ENCODE measurements around the gene ZHX3. TPM values are rescaled to one million over a fixed set of nuclear protein-coding genes. Genes with fewer than 3 reads are reported as not detected.

Gene ZHX3
- total and polyA plus RNA-seq, 8 donors, result 6.6 to 59.3 (median 18.7) TPM

GRCh38 chr20:41221614-41222218 lies 95.8 kb downstream of the ZHX3 start:
- 90 to 98% (median 94%) methylated on average over 5 of the region's 5 CpGs for WGBS, 5 donors
- Histone ChIP-seq H3K9me3 (no peaks in the 10 kb centered on the region), H3K27me3 (no peaks in the 10 kb centered on the region), H3K36me3 (no peaks in the 10 kb centered on the region), H3K4me3 (no peak overlapping the region), H3K4me1 (peaks cover 3 to 31% (median 15%) of the 10 kb centered on the region in 4 donors), H3K27ac (peak overlapping the region in 4 of 5 donors; percentile 44 to 77 (median 62))
- TF ChIP-seq EP300 (IDR thresholded peaks at IDR 0.05), result no peak
- no peak for TF ChIP-seq POLR2AphosphoS5 (IDR thresholded peaks at IDR 0.05)
- DNase-seq, result no peak
- intact Hi-C loops (cut with DNase I; ENCODE audit: low total_unique reads), result loop anchor here (10.0 kb wide), 1 partner anchor 47 kb away; no protein-coding TSS in a partner anchor

GRCh38 chr20:41219824-41220223 lies 97.7 kb downstream of the ZHX3 start:
- no peak for DNase-seq
- no peaks in the 10 kb centered on the region for H3K36me3 ChIP-seq
- H3K27me3 ChIP-seq, result no peaks in the 10 kb centered on the region
- H3K9me3 ChIP-seq, result no peaks in the 10 kb centered on the region
- peaks cover 3 to 31% (median 15%) of the 10 kb centered on the region in 4 donors for H3K4me1 ChIP-seq
- no peak overlapping the region for H3K27ac ChIP-seq
- WGBS, 5 donors, result 91 to 96% (median 92%) methylated on average over 2 of the region's 2 CpGs
- no peak for TF ChIP-seq POLR2AphosphoS5 (IDR thresholded peaks at IDR 0.05)
- TF ChIP-seq POLR2A (IDR thresholded peaks at IDR 0.05), result no peak
- TF ChIP-seq, protein P1, sequence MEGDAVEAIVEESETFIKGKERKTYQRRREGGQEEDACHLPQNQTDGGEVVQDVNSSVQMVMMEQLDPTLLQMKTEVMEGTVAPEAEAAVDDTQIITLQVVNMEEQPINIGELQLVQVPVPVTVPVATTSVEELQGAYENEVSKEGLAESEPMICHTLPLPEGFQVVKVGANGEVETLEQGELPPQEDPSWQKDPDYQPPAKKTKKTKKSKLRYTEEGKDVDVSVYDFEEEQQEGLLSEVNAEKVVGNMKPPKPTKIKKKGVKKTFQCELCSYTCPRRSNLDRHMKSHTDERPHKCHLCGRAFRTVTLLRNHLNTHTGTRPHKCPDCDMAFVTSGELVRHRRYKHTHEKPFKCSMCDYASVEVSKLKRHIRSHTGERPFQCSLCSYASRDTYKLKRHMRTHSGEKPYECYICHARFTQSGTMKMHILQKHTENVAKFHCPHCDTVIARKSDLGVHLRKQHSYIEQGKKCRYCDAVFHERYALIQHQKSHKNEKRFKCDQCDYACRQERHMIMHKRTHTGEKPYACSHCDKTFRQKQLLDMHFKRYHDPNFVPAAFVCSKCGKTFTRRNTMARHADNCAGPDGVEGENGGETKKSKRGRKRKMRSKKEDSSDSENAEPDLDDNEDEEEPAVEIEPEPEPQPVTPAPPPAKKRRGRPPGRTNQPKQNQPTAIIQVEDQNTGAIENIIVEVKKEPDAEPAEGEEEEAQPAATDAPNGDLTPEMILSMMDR (IDR thresholded peaks at IDR 0.05), result no peak
- no peak for TF ChIP-seq EP300 (IDR thresholded peaks at IDR 0.05)
- H3K4me3 ChIP-seq, result no peak overlapping the region
- intact Hi-C loops (cut with DNase I; ENCODE audit: low total_unique reads), result loop anchor here (10.0 kb wide), 1 partner anchor 45 kb away; no protein-coding TSS in a partner anchor

DNA sequence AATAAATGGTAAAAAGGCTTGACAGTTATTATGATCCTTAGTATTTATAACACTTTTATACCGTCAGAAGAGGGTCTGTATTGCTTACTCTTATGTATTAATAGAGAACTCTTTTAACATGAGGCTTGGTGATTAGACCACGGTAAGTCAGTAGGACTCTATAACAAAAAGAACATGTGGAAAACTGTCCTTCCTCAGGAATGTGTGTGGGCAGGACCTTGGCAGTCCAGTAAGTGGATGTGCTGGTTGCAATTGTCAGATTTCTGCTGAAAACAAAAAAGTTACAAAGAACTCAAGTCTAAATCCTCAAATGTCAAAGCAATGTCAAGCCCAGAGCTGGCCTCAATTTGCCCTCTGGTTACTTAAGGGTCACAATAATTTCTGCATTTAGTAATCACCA lies 99.1 kb downstream of the ZHX3 start:
- intact Hi-C loops (cut with DNase I; ENCODE audit: low total_unique reads), result no loop called here
- 76 to 89% (median 86%) methylated on average over 2 of the region's 2 CpGs for WGBS, 5 donors
- no peaks in the 10 kb centered on the region for H3K9me3 ChIP-seq
- no peaks in the 10 kb centered on the region for H3K27me3 ChIP-seq
- no peaks in the 10 kb centered on the region for H3K36me3 ChIP-seq
- H3K4me3 ChIP-seq, result no peak overlapping the region
- no peak for DNase-seq
- H3K4me1 ChIP-seq, result peaks cover 3 to 31% (median 19%) of the 10 kb centered on the region in 4 donors
- H3K27ac ChIP-seq, result no peak overlapping the region
- TF ChIP-seq EP300 (IDR thresholded peaks at IDR 0.05), result no peak
- TF ChIP-seq POLR2AphosphoS5 (IDR thresholded peaks at IDR 0.05), result no peak
- no peak for TF ChIP-seq POLR2A (IDR thresholded peaks at IDR 0.05)
- TF ChIP-seq, protein P1 (IDR thresholded peaks at IDR 0.05), result no peak

DNA sequence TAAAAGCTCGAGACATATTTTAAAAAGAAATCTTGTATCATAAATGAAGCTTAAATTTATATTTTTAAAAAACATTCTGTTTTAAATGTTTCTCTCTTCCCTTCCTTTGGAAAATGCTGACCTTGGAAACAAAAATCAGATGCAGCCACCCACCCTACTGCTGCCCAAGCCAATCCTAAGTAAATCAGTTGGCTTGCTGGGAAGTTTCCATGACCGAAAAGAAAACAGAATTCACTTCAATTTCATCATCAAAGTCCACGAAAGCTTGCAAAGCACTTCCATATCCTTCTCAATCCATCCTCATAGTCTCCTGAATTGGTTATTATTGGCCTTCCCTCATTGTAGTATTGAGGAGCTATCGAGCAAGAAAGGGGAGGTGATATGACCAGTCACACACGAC lies 100.1 kb downstream of the ZHX3 start:
- H3K36me3 ChIP-seq, result no peaks in the 10 kb centered on the region
- no peaks in the 10 kb centered on the region for H3K9me3 ChIP-seq
- no peaks in the 10 kb centered on the region for H3K27me3 ChIP-seq
- TF ChIP-seq EP300 (IDR thresholded peaks at IDR 0.05), result no peak
- TF ChIP-seq, protein P1 (IDR thresholded peaks at IDR 0.05), result no peak
- DNase-seq, result no peak
- H3K27ac ChIP-seq, result no peak overlapping the region
- H3K4me3 ChIP-seq, result no peak overlapping the region
- intact Hi-C loops (cut with DNase I; ENCODE audit: low total_unique reads), result no loop called here
- 88 to 94% (median 93%) methylated on average over 5 of the region's 5 CpGs for WGBS, 5 donors
- peaks cover 3 to 30% (median 19%) of the 10 kb centered on the region in 4 donors for H3K4me1 ChIP-seq

- Histone ChIP-seq H3K4me1 (peaks cover 0 to 16% (median 12%) of the 10 kb centered on the region in 4 donors), H3K9me3 (no peaks in the 10 kb centered on the region), H3K27ac (no peak overlapping the region), H3K4me3 (no peak overlapping the region), H3K36me3 (no peaks in the 10 kb centered on the region), H3K27me3 (no peaks in the 10 kb centered on the region)
- DNase-seq, result no peak
- intact Hi-C loops (cut with DNase I; ENCODE audit: low total_unique reads), result no loop called here
- TF ChIP-seq POLR2A (IDR thresholded peaks at IDR 0.05) (no peak), EP300 (IDR thresholded peaks at IDR 0.05) (no peak), POLR2AphosphoS5 (IDR thresholded peaks at IDR 0.05) (no peak)
- TF ChIP-seq, protein P1 (IDR thresholded peaks at IDR 0.05), result no peak
- WGBS, 5 donors, result 91 to 97% (median 96%) methylated on average over 3 of the region's 3 CpGs
Measured at GRCh38 chr20:41214666-41215065, 102.9 kb downstream of the ZHX3 start.

Data from stomach (tissue), 9 donors.